Umbilical cord (tissue), 2 donors: Measurements from ENCODE around the gene TIMM10. TPM values are rescaled to one million over a fixed set of nuclear protein-coding genes. Genes with fewer than 3 reads are reported as not detected.
A peak's percentile ranks its signal among the peaks of the same experiment; 100 is the strongest.

Source experiments
- DNase-seq: peaks from one replicate; pipeline ENCODE4 v3.0.0-alpha.2; 2015; ENCODE audit warnings: low spot score
- total RNA-seq: library from RNA; depleted of rRNA; stranded (reverse); fragments of >200 nt; gene quantifications from one replicate; pipeline ENCODE4 v1.2.3, GENCODE V29; 2014; ENCODE audit warnings: low replicate concordance; ENCODE audit not compliant: insufficient read depth

TIMM10 gene, protein sequence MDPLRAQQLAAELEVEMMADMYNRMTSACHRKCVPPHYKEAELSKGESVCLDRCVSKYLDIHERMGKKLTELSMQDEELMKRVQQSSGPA
- 7.0 TPM for total RNA-seq

DNA sequence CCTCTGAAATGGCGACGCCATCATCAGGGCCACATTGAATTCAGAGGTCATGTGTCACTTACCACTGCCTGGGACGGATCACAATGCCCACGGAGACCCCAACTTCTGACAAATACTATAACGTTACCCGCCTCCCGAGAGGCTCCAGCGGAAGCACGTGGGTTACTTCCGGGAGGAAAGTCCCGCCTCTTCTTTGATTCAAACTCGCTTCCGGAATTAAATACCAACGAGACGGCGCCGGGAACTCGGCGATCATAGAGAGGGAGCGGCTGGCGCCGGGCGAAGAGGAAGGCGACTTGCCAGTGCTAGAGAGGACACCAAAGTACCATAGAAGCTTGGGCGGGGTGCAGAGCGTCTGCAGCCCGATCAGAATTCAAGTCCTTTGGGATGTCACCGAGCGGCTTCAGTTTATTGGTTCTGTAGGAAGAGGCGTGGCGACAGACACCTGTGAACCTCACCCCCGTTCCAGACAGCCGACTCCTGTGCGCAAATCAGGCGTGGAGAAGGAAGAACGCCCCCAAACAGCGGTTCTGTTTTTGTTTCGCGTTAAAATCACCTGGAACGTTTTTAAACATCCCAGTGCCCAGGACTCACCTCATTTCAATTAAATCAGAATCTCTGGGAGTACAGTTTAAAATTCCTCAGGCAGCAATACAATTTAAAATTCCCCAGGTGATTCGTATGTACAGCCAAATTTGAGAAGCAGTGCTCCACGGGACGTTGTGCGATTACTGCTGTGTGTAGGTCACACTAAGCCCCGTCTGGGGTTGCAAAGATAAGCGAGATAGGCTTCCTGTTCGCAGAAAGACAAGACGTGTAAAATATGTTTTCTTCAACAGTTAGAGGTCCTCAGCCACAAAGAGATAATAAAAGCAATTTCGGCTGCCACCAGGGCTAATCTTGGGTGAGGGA, at the start of gene TIMM10:
TIMM10 (minus strand) TSS at position 159 of the 912 bp plus-strand sequence. CDS start 565 bp downstream, outside the sequence.
- DNase-seq, result peak; percentile 99

- DNase-seq, result no peak
Measured at GRCh38 chr11:57574061-57574460, 43.5 kb upstream of the TIMM10 start.

- DNase-seq, result no peak
Measured at GRCh38 chr11:57571606-57572005, 41.1 kb upstream of the TIMM10 start.

DNA sequence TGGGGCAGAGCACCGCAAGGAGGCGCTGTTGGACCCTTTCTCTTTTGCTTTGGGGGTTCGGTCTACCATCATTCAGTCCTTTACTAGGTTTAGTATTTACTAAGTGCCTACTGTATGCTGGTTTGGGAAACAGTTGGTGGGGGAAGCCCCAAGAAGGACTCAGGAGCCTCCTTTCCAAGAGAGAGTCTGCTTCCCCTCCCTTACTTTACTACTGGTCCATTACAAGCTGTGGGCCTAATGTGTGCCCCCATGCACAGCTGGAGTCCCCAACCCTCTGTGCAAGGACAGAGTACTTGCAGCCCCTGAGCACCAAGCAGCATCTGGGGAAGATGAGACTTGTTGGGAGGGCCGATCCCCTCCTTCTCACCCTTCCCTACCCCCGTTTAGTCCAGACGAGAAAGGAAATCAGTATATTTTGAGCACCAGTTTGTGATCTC, 37.8 kb upstream of the TIMM10 start:
- peak; percentile 81 for DNase-seq

- DNase-seq, result peak; percentile 55
Measured at GRCh38 chr11:57567515-57568329, 37.2 kb upstream of the TIMM10 start, which contains the start of gene UBE2L6. Gene UBE2L6, minus strand, starts transcription at chr11:57567672. Its CDS starts 61 bp downstream, at chr11:57567611.

- no peak for DNase-seq
Measured at GRCh38 chr11:57566905-57567514, 36.5 kb upstream of the TIMM10 start.

- peak; percentile 64 for DNase-seq
Measured at GRCh38 chr11:57566005-57566904, 35.7 kb upstream of the TIMM10 start.

- no peak for DNase-seq
Measured at GRCh38 chr11:57562596-57562995, 32.0 kb upstream of the TIMM10 start.

DNA sequence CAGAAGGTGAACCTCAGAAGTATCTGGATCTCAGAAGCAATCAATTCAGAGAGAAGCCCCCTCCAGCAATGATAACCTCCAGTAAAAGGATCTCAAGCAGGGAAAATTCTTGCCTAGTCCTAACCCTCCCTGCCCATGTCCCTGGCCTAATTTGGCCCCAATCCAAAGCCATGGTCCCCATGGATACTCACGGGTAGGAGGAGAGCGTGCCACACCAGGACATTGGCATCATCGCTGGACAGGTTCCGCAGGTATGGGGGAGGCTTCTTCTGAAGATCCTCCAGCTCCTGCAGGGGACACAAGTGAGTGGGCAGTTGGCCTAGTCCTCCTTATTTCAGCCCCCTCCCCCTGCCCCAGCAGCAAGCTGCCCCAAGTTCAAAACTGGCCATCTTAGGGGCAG, 29.6 kb upstream of the TIMM10 start:
- DNase-seq, result no peak

GRCh38 chr11:57556041-57556440, 25.5 kb upstream of the TIMM10 start:
- DNase-seq, result no peak

DNA sequence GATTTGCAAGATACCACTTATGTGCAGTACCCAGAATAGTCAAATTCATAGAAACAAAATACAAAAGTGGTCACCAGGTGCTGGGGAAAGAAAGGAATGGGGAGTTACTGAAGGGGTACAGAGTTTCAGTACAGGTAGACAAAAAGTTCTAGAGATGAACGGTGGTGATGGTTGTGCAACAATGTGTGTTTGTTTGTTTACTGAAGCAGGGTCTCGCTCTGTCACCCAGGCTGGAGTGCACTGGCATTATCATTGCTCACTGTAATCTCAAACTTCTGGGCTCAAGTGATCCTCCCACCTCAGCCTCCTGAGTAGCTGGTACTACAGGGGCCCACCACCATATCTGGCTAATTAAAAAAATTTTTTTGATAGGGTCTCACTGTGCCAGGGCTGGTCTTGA, 24.8 kb upstream of the TIMM10 start:
- no peak for DNase-seq

DNA sequence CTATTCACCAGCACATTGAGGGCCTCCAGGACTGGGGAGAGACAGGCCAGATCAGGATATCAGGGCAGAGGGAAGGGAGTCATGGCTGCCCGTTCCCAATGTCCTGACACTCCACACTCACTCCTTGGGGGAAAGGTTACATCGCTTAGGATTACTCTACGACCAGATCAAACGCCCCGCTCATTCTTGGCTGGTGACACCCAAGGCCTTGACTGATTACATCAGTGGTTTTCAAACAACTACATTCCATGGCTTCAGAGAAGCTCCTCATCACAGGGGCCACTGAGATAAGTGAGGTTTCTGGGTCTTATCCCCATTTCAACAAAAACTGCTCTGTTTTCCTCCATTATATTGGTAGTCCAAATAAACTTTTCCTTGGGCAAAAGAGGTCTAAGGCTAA, 21.9 kb upstream of the TIMM10 start:
- no peak for DNase-seq

DNA sequence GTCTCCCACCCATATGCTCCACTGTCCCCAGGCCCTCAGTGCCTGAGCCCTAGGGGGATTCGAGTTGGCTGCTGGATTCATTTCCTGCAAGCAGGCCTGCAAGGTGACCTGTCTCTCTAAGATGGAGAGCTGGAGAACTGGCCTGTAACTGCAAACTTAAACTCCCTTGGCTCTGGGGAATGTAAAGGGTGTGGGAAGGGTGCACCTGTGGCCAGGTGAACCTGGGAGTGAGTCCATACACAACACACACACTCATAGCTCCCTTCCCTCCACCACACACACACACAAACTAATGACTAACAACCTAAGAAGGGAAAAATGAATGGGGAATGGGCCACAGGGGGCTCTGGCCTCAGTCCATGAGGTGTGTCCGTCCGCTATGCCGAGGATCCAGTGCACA, 21.4 kb upstream of the TIMM10 start:
- no peak for DNase-seq

DNA sequence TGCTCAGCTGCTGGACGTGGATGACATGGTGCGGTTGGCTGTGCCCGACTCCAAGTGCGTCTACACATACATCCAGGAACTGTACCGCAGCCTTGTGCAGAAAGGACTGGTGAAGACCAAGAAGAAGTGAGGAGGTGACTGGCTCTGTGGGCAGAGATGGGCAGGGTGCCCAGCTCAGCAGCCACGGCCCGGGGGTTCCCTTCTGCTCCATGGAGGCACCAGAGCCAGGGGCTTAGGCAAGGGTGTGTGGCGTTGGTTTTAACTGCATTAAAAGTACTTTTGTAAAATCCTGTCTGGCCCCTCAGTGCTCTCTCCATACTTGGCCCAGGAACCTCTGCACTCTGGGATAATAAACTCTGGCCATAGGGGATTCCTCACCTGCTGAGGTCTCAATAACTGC, 19.4 kb upstream of the TIMM10 start:
- DNase-seq, result no peak

DNA sequence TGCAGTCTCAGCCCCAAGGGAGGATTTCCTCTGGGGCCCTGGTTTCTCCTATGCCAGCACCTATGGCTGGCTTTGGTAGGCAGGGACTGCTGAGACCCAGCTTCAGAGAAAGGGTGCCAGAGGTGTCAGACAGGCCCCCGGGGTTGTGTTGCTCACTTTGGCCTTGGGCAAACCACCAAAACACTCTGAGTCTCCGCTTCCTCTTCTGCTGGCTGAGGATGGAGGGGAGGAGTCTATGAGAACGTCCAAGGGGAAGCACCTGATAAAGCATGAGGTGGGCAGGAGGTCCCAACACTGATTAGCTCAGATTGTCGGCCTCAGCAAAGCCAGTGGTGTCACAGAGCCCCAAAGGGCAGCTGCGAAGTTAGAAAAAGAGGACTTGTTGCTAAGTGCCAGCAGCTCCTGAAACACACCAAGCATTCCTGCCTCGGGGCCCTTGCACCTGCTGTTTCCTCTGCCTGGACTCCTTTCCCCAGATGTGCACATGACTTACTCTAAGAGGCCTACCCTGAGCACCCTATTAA, 17.4 kb upstream of the TIMM10 start:
- no peak for DNase-seq

- no peak for DNase-seq
Measured at GRCh38 chr11:57546869-57547475, 16.4 kb upstream of the TIMM10 start.

GRCh38 chr11:57546451-57546850, 15.9 kb upstream of the TIMM10 start:
- DNase-seq, result no peak

- DNase-seq, result no peak
Measured at GRCh38 chr11:57545883-57546282, 15.3 kb upstream of the TIMM10 start.

GRCh38 chr11:57544566-57544965, 14.0 kb upstream of the TIMM10 start:
- DNase-seq, result no peak

GRCh38 chr11:57543593-57543992, 13.0 kb upstream of the TIMM10 start:
- no peak for DNase-seq
